Measurements from ENCODE around the gene GLB1L.
"Not testable (repeated sequence)": the region's sequence is repeated elsewhere in the genome, so short reads cannot be mapped to it uniquely, and the experiment has no call there.

Gene GLB1L

DNA sequence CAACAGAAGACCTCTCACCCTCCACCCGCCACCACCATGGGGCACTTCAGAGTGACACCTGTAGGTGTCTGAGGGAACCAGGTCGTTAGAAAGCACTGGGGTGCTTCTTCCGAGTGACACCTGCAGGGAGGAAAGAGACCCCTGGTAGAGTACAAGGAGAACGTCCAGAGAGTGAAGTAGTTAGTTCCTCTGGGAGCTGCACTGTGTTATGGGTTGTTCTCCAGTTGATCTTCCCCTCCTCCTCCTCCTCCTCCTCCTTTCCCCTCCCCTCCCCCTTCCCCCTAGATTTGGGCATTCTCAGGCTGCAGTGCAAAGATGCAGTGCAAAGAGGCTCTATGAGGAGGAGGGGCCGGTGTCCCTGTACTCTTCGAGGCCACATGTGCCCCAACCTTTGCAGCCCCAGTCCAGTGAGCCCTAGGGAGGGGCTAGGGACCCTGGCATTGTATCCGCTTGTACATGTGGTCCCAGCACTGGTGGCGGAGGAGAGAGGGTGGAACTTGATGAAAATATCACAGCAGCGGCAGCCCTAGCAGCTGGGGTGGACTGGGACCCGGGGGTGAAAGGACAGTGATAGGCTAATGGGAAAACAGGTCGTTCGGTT is 34.8 kb upstream of the GLB1L start:
- DNase-seq, result no peak

DNA sequence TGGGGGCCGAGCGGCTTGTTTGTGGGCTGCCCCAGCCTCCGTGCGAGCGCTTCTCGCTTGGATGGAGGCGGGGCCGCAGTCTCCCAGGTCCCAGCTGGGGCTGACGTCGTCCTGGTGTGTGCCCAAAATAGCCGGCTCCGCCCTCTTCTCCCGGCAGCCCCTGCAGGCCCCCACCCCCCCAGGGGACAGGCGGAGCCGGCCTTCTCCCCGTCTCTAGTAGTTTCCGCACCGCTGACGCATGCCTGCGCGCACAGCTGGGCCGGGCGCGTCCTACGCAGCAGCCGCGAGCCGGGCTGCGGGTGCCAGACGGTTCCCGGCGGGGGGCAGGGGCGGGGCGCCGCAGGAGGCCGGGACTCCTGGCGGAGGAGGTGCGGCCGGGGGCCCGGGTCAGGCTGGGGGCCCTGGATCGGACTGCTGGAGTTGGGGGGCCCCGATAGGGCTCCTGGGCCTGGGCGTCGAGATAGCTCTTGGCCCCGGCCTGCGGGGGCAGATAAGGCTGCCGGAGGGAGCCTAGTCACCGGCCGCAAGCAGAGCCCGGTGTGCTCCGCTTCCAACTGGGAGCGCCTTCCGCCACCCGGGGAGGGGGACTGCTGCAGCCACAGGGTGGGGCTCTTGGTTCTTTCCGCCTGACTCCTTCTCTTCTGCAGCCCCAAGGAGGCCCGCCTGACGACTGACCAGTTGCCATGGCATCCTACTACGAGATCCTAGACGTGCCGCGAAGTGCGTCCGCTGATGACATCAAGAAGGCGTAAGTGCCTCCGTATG is 34.1 kb upstream of the GLB1L start, which contains the start of gene DNAJB2:
TSS of gene DNAJB2 (plus strand) at position 216 of the 765 bp plus-strand sequence. CDS start at position 684, 468 bp downstream.
- peak; percentile 99 for DNase-seq

DNA sequence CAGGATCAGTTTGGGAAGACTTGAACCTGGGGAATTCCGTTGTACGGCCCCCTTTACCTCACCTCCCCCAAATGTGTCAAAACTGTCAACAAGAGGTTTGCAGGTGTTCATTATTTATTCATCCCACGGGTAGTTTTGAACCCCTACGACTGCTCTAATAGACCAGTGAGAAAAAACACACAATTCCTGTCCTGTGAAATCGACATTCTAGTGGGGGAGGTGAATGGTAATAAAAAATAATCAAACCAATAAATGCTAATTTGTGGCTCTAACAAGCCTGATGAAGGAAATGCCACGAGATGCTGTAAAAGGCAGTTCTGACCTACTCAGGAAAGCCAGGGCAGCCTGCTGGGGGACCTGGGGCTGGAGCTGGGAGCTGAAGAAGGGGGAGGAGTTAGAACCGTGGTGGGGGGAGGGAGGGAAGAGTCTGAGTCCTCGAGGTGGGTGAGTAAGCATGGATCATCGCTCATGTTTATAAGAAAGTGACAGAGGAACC is 33.5 kb upstream of the GLB1L start:
- DNase-seq, result no peak

DNA sequence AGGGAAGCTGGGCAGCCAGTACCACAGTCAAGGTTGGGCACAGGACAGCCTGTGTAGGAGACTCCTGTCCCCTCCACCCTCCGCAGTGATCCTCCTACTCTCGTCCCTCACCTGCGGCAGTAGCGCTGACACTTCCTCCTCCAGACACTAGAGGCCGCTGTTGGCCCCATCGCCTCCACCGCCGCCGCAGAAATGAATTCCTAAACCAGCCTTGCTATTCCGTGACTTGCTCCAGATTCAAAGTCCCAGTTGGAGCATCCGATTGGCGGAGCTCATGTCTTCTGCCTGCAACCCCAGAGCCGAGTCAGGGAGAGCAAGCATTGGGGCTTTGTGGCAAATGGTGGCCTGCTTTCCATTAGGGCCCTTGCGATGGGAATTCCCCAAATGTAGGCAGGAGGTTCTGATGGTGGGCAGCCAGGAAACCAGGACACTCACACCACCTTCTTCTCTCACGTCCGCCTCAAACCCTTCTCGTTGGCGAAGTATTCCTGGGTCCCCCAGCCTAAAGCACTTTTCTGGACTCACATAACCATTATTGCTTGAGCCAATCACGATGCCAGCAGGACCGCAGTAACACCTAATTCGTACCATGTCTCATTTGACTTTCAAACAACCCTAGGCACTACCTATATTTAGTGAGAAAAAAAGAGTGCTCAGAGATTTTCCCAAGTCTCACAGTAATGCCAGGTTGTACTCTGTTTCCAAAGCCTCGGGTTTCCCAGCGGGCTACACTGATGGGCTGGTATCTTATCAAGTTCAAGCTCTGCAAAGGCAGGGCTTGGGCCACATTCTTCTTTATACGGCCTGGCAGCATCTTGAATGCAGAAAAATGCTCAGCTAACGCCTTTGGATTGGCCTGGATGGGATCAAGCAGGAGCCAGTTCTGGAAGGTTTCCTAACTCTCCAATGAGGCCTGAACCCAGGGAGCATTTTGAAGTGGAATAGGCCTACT is 32.7 kb upstream of the GLB1L start:
- peak; percentile 80 for DNase-seq

DNA sequence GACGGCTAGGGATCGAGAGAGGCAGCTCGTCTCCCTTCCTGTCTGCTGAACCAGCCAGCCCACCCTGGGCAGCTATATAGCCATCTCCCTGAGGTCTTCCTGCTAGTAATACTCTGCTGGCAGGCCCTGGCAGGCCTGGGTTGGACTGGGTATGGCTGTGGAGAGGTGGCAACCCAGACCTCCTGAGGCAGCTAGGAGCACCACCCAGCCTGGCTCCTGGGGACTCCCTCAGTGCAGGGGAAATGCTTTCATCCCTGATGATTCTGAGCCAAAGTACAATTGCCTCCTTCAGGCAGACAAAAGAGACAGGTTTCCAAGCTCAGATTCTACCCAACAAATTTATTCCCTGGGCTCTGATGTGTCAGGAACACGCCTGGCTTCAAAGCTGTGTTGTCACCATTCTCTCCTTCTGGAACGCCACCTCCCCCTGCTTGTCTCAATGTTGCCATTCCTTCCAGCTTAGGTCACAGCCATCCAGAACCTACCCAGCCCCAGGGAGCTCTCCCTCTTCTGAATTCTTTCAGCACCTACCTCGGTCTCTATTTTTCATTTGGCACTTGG is 29.2 kb upstream of the GLB1L start:
- peak; percentile 92 for DNase-seq

DNA sequence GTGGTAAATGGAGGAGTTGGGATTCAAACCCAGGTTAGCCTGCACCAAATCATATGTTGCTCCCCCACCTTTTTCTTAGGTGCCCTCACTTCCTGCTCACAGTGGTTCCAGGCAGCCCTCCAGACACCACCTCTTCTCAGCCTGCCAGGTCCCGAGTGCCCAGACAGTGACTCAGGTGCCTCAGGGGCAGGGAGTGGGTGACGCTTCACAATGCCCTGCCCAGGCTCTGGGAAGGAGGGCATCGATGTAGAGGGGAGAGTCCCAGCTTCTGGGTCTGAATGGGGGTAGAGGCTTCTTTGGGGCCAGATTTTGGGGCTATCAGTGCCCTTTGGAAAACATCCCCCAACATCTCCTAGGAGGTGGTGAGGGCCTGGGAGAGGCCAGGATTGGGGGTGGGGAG is 28.7 kb upstream of the GLB1L start:
- DNase-seq, result peak; percentile 76

DNA sequence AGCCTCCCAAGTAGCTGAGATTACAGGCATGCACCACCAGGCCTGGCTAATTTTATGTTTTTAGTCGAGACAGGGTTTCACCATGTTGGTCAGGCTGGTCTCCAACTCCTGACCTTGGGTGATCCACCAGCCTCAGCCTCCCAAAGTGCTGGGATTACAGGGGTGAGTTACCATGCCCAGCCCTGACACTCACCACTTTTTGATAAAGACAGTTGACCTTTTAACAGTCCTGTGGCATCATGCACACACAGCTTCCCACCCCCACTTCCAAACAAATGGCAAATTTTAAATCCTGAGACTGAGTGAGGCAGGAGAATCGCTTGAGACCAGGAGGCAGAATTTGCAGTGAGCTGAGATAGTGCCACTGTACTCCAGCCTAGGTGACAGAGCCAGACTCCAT is 27.8 kb upstream of the GLB1L start:
- no peak for DNase-seq

DNA sequence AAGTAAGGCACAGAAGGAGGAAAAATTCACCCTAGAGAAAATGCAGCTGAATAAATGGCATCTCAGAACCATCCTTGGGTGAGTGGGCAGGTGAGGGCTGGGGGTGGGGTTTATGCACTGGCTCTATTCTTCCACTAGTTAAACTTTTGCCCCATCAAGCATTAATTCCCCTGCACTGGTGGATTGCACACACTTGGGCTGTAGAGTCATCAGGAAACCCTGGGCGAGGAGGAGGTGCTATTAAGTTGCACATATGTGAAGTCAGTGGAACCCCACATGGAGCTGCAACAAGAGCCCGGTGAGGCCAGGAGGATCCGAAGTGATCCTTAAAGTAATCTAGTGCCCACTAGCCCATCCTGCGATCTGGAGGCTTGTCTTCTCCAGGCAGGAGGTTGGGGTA is 27.1 kb upstream of the GLB1L start:
- DNase-seq, result no peak

DNA sequence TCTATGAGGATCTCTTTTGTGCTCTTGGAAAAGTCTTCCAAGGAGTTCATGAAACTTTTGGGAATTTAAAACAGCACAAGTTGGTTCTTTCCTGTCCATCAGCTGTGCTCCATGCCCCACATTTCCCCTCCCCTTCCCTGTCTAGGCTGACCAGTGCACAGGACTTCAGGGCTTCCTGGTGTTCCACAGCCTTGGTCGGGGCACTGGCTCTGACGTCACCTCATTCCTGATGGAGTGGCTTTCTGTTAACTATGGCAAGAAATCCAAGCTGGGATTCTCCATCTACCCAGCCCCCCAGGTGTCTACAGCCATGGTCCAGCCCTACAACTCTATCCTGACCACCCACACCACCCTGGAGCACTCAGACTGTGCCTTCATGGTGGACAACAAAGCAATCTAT is 25.8 kb upstream of the GLB1L start:
- DNase-seq, result no peak

DNA sequence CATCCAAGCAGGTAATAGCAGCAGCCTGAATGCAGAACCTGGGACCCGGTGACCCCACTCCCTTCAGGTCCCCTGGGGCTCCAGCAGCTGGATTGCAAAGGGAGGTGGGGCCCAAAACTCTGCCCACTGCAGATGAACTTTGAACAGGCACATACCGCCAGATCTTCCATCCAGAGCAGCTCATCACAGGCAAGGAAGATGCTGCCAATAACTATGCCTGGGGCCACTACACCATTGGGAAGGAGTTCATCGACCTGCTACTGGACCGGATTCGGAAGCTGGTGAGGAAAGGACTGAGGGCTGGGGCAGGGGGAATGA is 24.8 kb upstream of the GLB1L start:
- DNase-seq, result no peak

DNA sequence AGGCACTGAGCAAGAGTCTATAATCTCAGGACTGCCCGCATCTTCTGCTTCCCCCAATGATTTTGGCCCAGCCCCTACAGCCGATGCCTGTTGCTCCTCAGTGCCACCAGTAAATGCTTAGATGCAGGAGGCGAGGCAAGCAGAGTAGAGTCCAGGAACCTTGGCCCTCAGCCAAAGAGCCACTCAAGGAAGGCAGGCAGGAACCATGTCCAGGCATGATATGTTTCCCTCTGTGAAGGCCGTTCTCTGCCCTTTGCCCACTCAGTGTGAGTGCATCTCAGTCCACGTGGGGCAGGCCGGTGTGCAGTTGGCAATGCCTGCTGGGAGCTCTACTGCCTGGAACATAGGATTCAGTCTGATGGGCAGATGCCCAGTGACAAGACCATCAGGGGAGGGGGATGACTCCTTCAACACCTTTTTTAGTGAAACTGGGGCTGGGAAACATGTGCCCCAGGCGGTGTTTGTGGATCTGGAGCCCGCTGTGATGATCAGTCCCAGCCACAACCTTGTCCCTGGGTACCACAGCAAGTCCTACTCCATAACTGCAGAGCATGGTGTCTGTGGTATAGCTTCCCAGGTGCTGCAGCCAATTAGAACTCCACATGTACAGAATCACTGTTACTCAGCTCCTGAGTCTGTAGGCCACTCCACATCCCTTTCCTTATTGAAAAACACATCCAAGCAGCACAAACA is 24.3 kb upstream of the GLB1L start:
- DNase-seq, result peak; percentile 23

DNA sequence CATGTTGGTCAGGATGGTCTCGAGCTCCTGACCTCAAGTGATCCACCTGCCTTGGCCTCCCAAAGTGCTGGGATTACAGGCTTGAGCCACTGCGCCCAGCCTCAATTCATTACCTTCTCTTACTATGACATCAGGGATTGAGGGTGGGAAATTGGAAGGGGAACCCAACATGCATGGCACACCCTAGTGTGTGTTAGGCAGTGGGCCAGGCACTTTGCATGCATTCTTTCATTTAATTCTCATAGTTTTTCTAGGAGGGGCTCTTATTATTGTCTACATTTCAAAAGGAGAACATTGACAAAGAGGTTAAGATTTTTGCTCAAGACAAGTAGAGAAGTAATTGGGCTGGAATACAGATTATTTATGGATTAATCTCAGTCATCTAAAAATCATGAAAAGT is 23.1 kb upstream of the GLB1L start:
- DNase-seq, result no peak

DNA sequence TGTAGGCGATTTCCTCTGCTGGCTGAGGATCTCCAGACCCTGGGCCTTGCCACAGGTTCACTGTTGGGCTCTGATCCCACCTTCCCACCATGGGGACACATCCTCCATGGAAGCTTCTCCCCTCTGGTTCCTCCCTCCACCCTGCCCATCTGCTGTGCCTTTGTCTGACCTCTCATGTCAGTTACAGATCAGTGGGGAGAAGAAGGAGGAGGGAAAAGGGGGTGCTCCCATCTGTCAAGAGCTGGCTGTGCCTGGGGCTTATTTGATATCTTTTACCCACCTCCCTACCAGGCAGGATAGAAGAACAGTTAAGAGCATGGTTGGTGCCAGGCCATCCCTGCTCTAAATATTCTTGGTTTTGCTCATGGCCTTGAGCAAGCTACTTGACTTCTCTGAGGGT is 21.6 kb upstream of the GLB1L start:
- no peak for DNase-seq

DNA sequence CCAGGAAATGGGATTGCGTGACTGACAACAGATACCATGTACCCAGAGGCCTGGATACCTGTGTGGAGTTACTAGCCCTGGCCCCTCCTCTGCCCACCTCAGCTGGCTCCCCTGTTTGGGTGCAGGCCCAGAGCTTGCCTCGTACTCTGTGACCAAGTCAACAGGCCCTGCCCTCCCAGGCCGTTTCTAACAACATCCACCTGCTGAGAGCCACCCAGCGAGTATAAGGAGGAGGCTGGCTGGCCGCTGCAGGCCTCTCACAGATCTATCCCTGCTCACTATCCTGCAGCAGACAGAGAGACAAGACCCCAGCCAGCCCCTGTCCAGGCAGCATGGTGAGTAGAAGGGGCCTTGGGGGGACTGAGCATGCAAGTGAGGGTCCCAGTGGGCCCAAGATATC is 21.0 kb upstream of the GLB1L start:
- DNase-seq, result no peak

DNA sequence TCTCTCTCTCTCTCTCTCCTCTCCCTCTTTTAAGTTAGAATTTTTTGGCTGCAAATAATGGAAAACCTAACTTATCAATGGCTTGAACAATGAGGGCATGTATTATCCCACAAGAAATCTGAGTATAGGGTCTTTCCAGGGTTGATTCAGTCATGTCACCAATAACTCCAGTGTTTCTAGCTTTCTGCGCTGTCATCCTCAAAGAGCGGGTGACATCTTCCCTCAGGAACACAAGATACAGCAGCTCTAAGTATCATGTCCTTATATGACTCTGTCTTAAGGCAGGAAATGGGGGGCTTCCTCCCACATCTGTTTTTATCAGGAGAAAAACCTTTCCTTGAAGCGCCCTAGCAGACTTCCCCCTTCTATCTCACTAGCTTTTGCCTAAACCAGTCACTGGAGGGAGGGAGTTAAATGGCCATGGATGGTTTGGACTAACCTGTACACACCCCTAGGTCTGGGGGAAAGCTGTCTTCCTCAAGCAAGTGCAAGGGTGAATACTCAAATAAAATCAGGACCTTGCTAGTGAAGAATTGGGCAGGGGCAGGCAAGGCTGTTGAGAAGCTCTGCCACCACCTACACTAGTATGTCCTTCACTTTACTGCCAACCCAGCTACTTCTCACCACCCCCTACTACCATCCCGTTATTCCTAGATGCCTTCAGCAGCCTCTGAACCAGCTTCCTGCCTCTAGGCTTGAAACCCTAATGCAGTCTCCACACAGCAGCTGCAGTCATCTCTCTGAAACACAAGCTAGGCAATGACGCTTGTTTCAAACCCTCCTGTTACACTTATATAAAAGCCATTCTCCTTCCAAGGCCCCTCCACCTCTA is 16.0 kb upstream of the GLB1L start:
- DNase-seq, result no peak

DNA sequence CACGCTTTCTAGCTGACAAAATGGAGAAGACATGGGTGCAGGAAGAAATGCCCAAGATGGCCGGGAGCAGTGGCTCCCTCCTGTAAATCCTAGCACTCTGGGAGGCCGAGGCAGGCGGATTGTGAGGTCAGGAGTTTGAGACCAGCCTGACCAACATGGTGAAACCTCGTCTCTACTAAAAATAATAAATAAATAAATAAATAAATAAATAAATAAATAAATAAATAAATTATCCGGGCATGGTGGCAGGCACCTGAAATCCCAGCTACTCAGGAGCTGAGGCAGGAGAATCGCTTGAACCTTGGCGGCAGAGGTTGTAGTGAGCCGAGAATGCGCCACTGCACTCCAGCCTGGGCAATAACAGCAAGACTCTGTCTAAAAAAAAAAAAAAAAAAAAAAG is 13.7 kb upstream of the GLB1L start:
- DNase-seq, result not testable (repeated sequence)

DNA sequence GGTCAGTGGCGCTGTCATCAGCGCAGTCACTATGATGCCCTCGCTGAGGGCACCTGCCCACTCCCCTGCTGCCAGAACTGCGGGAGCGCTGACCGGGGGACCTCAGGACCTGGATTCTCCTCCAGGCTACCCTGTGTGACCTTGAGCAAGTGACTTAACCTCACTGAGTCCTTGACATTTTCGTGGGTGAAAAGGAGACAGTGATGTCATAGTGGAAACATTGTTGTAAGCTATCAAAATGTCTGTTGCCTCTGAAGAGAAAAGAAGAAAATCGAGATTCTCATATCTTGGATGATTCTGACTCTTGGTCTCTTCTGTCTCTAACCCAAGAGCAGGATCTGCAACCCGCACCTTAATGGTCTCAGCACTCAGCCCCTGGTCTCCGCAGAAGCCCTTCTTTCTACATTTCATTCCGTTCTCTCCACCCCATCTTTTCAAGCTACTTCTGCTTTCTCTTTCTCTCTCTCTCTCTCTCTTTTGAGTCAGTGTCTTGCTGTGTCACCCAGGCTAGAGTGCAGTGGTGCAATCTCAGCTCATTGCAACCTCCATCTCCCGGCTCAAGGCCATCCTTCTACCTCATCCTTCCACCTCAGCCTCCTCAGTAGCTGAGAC is 9.5 kb upstream of the GLB1L start:
- DNase-seq, result no peak

DNA sequence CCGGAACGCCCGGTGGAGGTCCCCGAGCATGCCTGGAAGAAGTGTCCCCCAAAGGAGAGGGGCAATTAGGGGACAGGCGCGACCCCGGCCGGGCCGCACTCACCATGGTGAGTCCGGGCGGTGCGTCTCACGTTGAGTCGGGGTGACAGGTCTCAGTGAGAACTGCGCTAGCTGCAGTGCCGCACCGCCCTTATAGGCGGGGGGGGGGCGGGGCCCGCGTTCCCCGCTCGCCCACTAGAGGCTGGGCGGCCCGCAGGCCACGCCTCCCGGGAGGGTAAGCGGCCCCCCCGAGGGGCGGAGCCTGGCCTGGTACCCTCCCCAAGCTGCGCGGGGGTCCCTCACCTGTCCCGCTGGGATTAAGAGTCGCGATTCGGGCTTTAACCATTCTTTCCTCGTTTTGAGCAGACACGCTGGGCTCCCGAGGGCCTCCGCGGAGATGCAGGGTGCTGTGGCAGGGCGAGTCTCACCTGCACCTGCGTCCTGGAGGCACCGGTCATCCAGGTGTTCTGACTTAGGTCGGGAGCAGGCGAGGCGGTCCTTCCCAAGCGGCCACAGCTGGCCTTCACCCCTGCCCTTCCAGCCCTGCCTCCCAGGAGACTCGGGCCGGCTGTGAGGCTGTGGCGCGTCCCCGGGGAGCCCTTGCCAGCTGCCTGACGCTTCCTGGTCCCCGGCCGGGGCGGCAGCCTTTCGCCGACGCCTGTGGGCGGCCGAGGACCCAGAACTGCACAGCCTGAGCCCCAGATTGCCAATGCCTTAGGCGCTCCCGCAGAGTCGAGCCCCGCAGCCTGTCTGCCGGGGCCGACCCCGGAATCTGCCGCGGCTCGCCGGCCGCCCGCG is 8.7 kb upstream of the GLB1L start, which contains the start of gene TUBA4A:
TSS of gene TUBA4A (minus strand) at position 166 of the 837 bp plus-strand sequence. CDS start at position 106, 60 bp downstream.
- DNase-seq, result peak; percentile 75

DNA sequence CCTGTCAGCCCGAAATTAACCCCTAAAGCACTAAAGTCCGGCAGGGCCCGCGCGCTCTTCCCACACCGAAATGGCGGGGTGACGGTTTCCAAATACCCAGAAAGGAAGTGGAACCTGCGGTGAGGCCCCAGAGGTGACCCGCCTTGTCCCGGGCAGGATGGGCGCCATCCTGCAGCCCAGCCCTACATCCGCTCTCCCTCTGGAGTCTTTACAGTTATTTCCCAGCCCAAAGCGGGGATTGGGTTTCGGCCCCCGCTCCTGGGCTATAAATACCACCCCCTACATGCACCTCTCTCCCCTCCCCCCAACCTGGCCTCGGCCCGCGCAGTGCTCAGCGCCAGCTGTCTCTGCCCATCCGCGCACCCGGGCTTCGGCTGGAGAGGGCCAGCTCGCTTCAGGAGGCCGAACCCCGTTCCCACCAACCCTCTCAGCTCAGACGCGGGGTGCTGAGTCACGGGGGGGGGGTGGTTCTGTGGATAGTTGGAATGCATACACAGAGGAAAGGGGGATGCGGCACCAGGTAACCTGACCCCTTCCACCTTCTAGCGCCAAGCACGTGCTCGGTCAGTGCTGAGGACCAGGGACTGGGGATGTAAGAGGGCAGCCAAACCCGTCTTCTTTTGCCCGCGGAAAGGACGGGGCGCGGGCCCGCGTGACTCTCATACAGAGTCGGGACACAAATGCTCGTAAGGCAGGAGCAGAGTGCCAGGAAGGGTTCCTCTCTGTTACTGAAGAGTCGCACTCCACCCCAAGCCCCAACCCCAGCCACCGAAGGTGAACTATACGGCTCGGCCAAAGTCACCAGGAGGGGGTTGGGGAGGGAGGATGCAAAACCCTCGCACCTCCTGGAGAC is 7.9 kb upstream of the GLB1L start, which contains the start of gene TUBA4B:
TSS of gene TUBA4B (plus strand) at position 344 of the 853 bp plus-strand sequence. CDS start at position 509, 165 bp downstream.
- no peak for DNase-seq
